NB4 (cell line): ENCODE measurements around the gene RRP12.

Experiments used
- DNase-seq: peaks from one replicate; pipeline ENCODE4 v3.0.0; 2010; ENCODE audit warnings: low read depth
- H3K4me3 ChIP-seq: one replicate; pipeline ENCODE4 v1.5.1; 2011; ENCODE audit warnings: mild to moderate bottlenecking, low read depth, low read length, moderate library complexity
- CTCF ChIP-seq: IDR thresholded peaks from one replicate; pipeline ENCODE4 v1.5.1; 2012; ENCODE audit warnings: low read depth, low read length
- MAX ChIP-seq: IDR thresholded peaks from 2 replicates; pipeline ENCODE4 v1.6.1; 2011; ENCODE audit warnings: low read depth, low read length
- MYC ChIP-seq: IDR thresholded peaks from 2 replicates; pipeline ENCODE4 v1.6.1; 2011; ENCODE audit warnings: low read depth, low read length
- POLR2A ChIP-seq: IDR thresholded peaks from 2 replicates; pipeline ENCODE4 v1.6.1; 2011; ENCODE audit warnings: mild to moderate bottlenecking; ENCODE audit not compliant: insufficient read length; ENCODE audit errors: extremely low read depth

RRP12 gene

GRCh38 chr10:97408496-97408992, 7.4 kb upstream of the RRP12 start:
- TF ChIP-seq POLR2A = no peak
- peak; percentile 78 for TF ChIP-seq MAX
- peak; percentile 79 for TF ChIP-seq MYC
- TF ChIP-seq CTCF = no peak
- peak; percentile 90 for DNase-seq
- no peak overlapping the region for H3K4me3 ChIP-seq

GRCh38 chr10:97407952-97408248, 6.8 kb upstream of the RRP12 start:
- no peak for TF ChIP-seq CTCF
- TF ChIP-seq MAX = no peak
- TF ChIP-seq MYC = no peak
- no peak for TF ChIP-seq POLR2A
- DNase-seq = no peak
- no peak overlapping the region for H3K4me3 ChIP-seq

- peak; percentile 91 for DNase-seq
- H3K4me3 ChIP-seq = no peak overlapping the region
- peak; percentile 84 for TF ChIP-seq CTCF
- peak; percentile 77 for TF ChIP-seq MYC
- TF ChIP-seq POLR2A = no peak
- TF ChIP-seq MAX = peak; percentile 72; the same call in 1 of the 2 replicates
These were observed 6.2 kb upstream of the RRP12 start for GRCh38 chr10:97407211-97407951.

- peak overlapping the region; percentile 43 for H3K4me3 ChIP-seq
- DNase-seq = peak; percentile 32
These were observed 5.3 kb upstream of the RRP12 start for GRCh38 chr10:97406483-97406882.

- H3K4me3 ChIP-seq = peak overlapping the region; percentile 43
- TF ChIP-seq CTCF (no peak), POLR2A (peak; percentile 28), MYC (no peak), MAX (no peak; the same call in 1 of the 2 replicates)
- DNase-seq = peak; percentile 95
These were observed 4.9 kb upstream of the RRP12 start for GRCh38 chr10:97406064-97406463.

GRCh38 chr10:97404044-97404443, 2.9 kb upstream of the RRP12 start:
- DNase-seq = no peak
- TF ChIP-seq MAX (no peak), POLR2A (no peak), MYC (no peak), CTCF (no peak)
- H3K4me3 ChIP-seq = no peak overlapping the region
